AG04449 (cell line): Measurements from ENCODE around the gene CHI3L2.

Experiments
- CTCF ChIA-PET: fragments of 350-600 bp; formaldehyde crosslinking; extraction: SDS; loops from one replicate; lab custom pipeline; 2021; ENCODE audit warnings: antibody characterized with exemption; lab: Yijun Ruan, JAX
- POLR2A ChIA-PET: fragments of 400-600, 350-600 bp; formaldehyde crosslinking; extraction: SDS; loops from one replicate; lab custom pipeline; 2020; ENCODE audit warnings: antibody characterized with exemption, inconsistent platforms; lab: Yijun Ruan, JAX
- DNase-seq: peaks from one replicate; pipeline ENCODE4 v3.0.0-alpha.2; 2010; ENCODE audit warnings: low read depth, low spot score
- H3K4me3 ChIP-seq: 2 replicates; pipeline ENCODE4 v1.5.1; 2011; ENCODE audit warnings: low read depth, mild to moderate bottlenecking, control low read depth, low read length
- TF ChIP-seq, protein P1 (sequence below): IDR thresholded peaks from one replicate; pipeline ENCODE4 v1.5.1; 2011; ENCODE audit warnings: mild to moderate bottlenecking, moderate library complexity, low read length, control low read depth, inconsistent platforms; ENCODE audit not compliant: insufficient read depth; ENCODE audit errors: missing control alignments

CHI3L2 gene

DNA sequence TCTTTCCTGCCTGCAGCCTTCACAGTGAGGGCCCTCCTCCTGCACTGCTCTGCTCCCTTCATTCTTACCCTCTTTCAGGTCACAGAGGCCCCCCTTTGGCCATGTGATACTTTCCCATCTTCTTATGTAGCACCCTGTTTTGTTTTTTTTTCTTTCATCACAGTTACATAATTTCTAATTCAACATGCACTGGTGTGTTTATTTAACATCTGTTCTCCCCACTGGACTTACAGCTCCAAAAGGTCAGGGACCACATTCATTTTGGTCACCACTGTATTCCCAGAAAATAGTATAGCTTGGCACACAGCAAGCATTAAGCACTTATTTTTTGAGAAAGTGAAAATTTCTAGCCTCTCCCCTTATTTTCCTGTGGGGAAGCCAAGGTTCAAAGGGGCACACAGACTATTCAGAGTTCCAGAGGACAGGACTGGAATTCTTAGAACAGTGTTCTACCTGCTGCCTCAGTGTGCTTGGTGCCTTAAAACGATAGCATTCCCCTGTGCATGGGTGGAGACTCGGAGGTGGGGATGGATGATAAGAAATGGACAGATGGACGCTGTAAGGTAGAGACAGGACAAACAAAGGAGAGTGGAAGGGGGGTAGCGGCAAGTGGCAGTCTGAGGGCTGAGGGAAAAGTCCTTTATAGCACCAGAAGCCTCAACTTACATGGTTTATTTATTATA lies 32.4 kb upstream of the CHI3L2 start:
- ChIA-PET POLR2A (no interaction called here), CTCF (interaction anchor here (0.8 to 1.5 kb wide), 4 partner anchors 8 to 139 kb away, joined by 3 to 4 read pairs (median 4); no protein-coding TSS in a partner anchor)
- H3K4me3 ChIP-seq: no peak overlapping the region
- DNase-seq: no peak
- TF ChIP-seq, protein P1, sequence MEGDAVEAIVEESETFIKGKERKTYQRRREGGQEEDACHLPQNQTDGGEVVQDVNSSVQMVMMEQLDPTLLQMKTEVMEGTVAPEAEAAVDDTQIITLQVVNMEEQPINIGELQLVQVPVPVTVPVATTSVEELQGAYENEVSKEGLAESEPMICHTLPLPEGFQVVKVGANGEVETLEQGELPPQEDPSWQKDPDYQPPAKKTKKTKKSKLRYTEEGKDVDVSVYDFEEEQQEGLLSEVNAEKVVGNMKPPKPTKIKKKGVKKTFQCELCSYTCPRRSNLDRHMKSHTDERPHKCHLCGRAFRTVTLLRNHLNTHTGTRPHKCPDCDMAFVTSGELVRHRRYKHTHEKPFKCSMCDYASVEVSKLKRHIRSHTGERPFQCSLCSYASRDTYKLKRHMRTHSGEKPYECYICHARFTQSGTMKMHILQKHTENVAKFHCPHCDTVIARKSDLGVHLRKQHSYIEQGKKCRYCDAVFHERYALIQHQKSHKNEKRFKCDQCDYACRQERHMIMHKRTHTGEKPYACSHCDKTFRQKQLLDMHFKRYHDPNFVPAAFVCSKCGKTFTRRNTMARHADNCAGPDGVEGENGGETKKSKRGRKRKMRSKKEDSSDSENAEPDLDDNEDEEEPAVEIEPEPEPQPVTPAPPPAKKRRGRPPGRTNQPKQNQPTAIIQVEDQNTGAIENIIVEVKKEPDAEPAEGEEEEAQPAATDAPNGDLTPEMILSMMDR: no peak

- H3K4me3 ChIP-seq: no peak overlapping the region
- no peak for DNase-seq
- ChIA-PET CTCF (interaction anchor here (1.1 to 1.5 kb wide), 3 partner anchors 9 to 138 kb away, joined by 3 to 4 read pairs (median 3); no protein-coding TSS in a partner anchor), POLR2A (no interaction called here)
- TF ChIP-seq, protein P1: no peak
Measured at GRCh38 chr1:111196213-111196612, 31.3 kb upstream of the CHI3L2 start.

DNA sequence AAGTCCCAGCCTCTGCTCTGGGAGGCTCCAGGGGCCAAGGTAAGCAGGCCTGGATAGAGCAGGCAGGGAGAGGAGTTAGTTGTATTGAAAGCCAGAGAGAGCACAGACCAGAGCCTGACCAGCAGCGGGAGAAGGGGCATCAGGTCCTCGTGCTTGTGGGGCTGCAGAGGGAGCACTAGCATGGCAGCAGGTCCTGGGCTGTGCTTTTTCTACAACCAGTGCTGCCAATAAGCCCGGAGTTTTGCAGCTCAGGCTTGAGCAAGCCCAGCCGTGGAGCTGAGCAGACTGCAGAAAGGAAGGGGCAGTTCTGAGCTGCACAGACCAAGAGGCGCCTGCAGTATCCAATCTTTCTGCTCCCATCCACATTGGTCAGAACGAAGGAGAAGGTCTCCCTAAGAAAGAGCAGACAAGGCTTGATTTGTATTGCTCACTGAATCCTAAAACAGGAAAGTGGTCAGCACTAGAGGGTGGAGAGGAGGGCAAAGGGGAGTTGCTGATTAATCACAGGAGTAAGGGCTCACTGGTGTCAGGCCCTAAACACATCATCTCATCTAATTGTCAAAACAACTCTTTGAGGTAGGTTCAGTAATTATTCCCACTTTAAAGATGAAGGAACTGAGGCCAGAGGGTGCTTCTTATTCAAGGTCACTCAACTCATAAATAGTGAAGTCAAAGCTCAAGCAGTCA lies 29.8 kb upstream of the CHI3L2 start:
- CTCF ChIA-PET: interaction anchor here (1.2 to 2.5 kb wide), 5 partner anchors 9 to 213 kb away, joined by 3 to 12 read pairs (median 5); no protein-coding TSS in a partner anchor
- TF ChIP-seq, protein P1: peak; percentile 64

DNA sequence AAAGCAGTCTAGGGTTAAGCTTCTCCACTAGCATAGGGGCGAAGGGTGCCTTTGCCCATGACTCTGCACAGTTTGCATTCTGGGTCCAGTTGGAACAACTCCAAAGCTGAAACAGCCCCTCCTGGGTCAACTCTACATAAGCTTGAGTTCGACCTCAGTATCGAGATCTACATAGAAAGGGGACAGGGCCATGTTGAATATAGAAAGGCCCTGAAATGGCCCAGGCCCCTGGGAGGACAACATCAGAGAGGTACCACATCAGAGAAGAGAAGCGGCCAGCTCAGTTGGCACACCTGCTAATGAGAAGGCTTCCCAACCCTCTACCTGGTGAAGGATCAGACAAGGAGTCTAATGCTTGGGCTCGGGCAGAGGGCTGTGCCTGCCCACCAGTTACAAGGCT lies 28.7 kb upstream of the CHI3L2 start:
- ChIA-PET CTCF (interaction anchor here (1.2 to 2.5 kb wide), 5 partner anchors 7 to 212 kb away, joined by 3 to 12 read pairs (median 5); no protein-coding TSS in a partner anchor), POLR2A (no interaction called here)
- TF ChIP-seq, protein P1: no peak
- DNase-seq: no peak
- H3K4me3 ChIP-seq: no peak overlapping the region

More for the DNA sequence above, 29.8 kb upstream of the CHI3L2 start:
- POLR2A ChIA-PET: no interaction called here
- H3K4me3 ChIP-seq: no peak overlapping the region
- DNase-seq: no peak

- ChIA-PET CTCF (interaction anchor here (1.0 to 2.5 kb wide), 3 partner anchors 16 to 135 kb away, joined by 3 to 12 read pairs (median 7); no protein-coding TSS in a partner anchor), POLR2A (no interaction called here)
- DNase-seq: no peak
- TF ChIP-seq, protein P1: no peak
- no peak overlapping the region for H3K4me3 ChIP-seq
Measured at GRCh38 chr1:111199329-111199728, 28.2 kb upstream of the CHI3L2 start.
